ENCODE results near the gene LRCH1. TPM values are rescaled to one million over a fixed set of nuclear protein-coding genes. Genes with fewer than 3 reads are reported as not detected.
A peak's percentile ranks its signal among the peaks of the same experiment; 100 is the strongest.

The LRCH1 gene
- total RNA-seq, 4 donors from 2014 or later: 54.3 to 72.2 (median 57.4) TPM

DNA sequence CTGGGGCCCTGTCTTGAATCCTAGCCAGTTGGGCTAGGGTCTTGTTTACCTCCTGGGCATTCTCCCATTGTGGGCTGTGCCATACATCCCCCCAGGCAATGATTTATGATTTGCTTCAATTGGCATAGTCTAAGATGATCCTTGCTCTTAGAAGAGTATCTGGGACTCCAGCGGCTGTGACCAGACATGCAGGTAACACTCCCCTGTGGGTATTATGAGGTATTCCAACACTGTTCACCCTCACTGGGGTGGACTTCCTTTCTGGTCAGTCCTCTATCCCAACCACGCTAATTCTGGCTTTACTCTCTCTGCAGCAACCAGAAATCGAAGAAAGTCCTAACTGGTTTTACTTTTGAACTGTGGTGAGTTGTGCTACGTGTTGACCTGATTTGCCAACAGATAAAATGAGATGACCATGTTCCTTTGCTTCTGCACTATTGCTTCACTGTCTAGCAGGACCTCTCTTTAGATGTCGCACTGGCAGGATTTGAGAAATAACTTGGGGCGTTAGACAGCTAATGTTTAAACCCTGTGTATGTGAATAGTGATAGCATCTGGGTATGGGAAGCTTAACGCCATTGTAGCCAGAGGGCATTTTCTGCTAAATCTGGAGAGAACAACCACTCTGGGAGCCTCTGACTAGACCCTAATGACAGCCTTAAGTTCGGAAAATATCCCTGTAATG lies 6.7 kb upstream of the LRCH1 start:
- Histone ChIP-seq H3K36me3 (no peaks in the 10 kb centered on the region), H3K9me3 (no peaks in the 10 kb centered on the region), H3K4me1 (peaks cover 0 to 6% (median 0%) of the 10 kb centered on the region in 3 donors), H3K27me3 (no peaks in the 10 kb centered on the region), H3K27ac (no peak overlapping the region), H3K4me3 (no peak overlapping the region)
- ATAC-seq: no peak
- TF ChIP-seq, protein P1, sequence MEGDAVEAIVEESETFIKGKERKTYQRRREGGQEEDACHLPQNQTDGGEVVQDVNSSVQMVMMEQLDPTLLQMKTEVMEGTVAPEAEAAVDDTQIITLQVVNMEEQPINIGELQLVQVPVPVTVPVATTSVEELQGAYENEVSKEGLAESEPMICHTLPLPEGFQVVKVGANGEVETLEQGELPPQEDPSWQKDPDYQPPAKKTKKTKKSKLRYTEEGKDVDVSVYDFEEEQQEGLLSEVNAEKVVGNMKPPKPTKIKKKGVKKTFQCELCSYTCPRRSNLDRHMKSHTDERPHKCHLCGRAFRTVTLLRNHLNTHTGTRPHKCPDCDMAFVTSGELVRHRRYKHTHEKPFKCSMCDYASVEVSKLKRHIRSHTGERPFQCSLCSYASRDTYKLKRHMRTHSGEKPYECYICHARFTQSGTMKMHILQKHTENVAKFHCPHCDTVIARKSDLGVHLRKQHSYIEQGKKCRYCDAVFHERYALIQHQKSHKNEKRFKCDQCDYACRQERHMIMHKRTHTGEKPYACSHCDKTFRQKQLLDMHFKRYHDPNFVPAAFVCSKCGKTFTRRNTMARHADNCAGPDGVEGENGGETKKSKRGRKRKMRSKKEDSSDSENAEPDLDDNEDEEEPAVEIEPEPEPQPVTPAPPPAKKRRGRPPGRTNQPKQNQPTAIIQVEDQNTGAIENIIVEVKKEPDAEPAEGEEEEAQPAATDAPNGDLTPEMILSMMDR (IDR thresholded peaks at IDR 0.05): no peak
- TF ChIP-seq EP300 (IDR thresholded peaks at IDR 0.05) (no peak), POLR2AphosphoS5 (IDR thresholded peaks at IDR 0.05) (no peak), POLR2A (IDR thresholded peaks at IDR 0.05) (no peak)
- 82 to 93% methylated on average over 5 to 6 of the region's 8 CpGs for WGBS, 2 donors (ENCODE audit: low coverage in 1 of 2)

DNA sequence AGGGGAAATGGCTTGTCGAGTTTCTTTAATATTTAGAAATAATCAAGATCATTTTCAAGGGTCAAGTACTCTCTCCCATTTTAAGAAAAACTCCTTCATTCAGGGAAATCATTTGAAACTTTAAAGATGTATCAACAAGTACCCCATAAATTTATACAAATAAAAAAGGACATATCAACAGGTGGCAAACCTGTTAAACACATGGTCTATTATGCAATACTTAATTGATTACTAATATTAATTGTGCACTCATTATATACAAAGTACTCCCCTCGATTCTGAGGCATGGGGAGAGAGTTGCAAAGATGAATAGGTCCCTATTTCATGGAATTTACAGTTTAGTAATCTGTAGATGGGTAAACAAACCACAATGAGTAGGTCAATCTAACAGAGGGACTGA lies 2.1 kb upstream of the LRCH1 start:
- TF ChIP-seq POLR2AphosphoS5 (IDR thresholded peaks at IDR 0.05): no peak
- no peak for TF ChIP-seq EP300 (IDR thresholded peaks at IDR 0.05)
- TF ChIP-seq POLR2A (IDR thresholded peaks at IDR 0.05): no peak
- TF ChIP-seq, protein P1 (IDR thresholded peaks at IDR 0.05): no peak
- Histone ChIP-seq H3K27ac (no peak overlapping the region), H3K4me3 (no peak overlapping the region), H3K4me1 (peaks cover 0 to 32% (median 7%) of the 10 kb centered on the region in 3 donors), H3K9me3 (no peaks in the 10 kb centered on the region), H3K27me3 (no peaks in the 10 kb centered on the region), H3K36me3 (no peaks in the 10 kb centered on the region)
- 74 to 93% methylated on average over 2 of the region's 2 CpGs for WGBS, 2 donors (ENCODE audit: low coverage in 1 of 2)
- ATAC-seq: no peak

DNA sequence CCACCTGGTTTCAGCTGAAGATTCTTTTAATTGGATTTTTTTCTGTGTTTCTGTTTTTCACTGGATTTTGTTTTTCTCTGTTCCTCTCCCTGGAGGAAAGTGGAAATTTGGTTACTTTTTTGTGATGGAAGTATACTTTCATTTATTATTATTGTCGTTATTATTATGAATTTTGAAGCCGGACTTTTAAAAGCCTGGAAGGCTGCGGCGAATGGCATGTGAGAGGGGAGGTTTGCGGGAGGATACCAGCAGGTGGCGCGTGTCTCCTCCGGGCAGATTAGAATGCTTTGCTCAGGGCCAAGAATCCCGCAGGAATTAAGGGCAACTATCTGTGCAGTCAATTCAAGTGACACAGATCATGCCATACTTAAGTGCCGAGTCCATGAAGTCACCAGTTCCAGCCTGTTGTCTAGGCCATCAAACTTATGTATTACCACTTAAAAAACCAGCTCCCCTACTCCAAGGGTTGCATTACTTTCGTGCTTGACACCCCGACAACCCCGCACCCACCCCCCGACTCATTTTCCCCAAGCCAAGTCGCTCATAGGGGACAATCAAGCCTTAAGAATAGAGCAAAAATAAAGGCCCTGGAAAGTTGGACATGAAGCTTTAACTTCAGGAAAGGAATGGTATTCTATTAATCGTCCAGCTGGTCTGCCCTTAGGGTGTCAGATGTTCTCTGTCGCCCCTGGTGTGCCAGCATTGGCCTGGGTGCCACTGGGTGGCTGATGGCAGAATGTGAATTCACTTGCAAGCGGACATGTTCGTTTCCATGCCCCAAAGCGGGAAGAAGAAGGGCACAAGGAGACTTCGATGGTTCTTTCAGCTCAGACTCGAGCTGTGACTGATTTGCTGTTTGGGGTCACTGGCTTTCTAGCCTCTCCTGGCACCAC lies 1.3 kb upstream of the LRCH1 start:
- Histone ChIP-seq H3K36me3 (no peaks in the 10 kb centered on the region), H3K27ac (peak overlapping the region in 3 of 4 donors; percentile 97 to 98 (median 98)), H3K9me3 (no peaks in the 10 kb centered on the region), H3K4me3 (peak overlapping the region in 1 of 2 donors; percentile 100), H3K27me3 (no peaks in the 10 kb centered on the region), H3K4me1 (peaks cover 0 to 40% (median 7%) of the 10 kb centered on the region in 3 donors)
- 22 to 37% methylated on average over 13 to 17 of the region's 22 CpGs for WGBS, 2 donors (ENCODE audit: low coverage in 1 of 2)
- TF ChIP-seq, protein P1 (IDR thresholded peaks at IDR 0.05): peak; percentile 83 to 92 (median 87)
- TF ChIP-seq POLR2A (IDR thresholded peaks at IDR 0.05) (no peak), EP300 (IDR thresholded peaks at IDR 0.05) (no peak), POLR2AphosphoS5 (IDR thresholded peaks at IDR 0.05) (peak; percentile 55)
- peak; percentile 21 for ATAC-seq

DNA sequence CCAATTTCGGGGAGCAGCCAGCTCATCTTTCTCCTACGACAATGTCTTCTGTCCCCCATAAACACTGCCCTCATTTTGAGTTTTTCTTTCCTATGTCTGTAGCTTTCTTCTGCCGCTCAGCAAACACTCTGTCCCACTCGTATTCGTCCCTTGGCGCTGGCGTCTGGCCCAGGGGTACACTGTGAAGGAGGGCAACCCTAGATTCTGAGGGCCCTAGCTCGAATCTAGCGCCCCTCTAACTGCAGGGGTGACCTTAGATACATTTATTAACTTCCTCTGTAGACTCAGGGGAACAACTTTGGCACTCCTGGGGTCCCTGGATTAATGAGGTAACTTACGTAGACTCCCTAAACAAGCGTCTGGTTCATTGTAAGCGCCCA lies 677 bp upstream of the LRCH1 start:
- peak overlapping the region; percentile 29 to 98 (median 98) for H3K27ac ChIP-seq
- no peak for ATAC-seq
- H3K4me1 ChIP-seq: peaks cover 0 to 46% (median 7%) of the 10 kb centered on the region in 3 donors
- no peaks in the 10 kb centered on the region for H3K9me3 ChIP-seq
- no peaks in the 10 kb centered on the region for H3K27me3 ChIP-seq
- peak overlapping the region; percentile 88 to 100 for H3K4me3 ChIP-seq
- TF ChIP-seq POLR2A (IDR thresholded peaks at IDR 0.05) (no peak), POLR2AphosphoS5 (IDR thresholded peaks at IDR 0.05) (no peak), EP300 (IDR thresholded peaks at IDR 0.05) (no peak)
- TF ChIP-seq, protein P1 (IDR thresholded peaks at IDR 0.05): no peak
- WGBS, 2 donors (ENCODE audit: low coverage in 1 of 2): 5 to 43% methylated on average over 3 to 4 of the region's 12 CpGs
- no peaks in the 10 kb centered on the region for H3K36me3 ChIP-seq
